NOMO-1 (cell line): ENCODE results near the gene IZUMO2.
"Not testable (repeated sequence)": the region's sequence is repeated elsewhere in the genome, so short reads cannot be mapped to it uniquely, and the experiment has no call there.

Experiments used
- DNase-seq, 2 experiments: peaks; one replicate each; lab custom pipeline; 2025; ENCODE audit not compliant: unreplicated experiment in 2 of 2; lab: John Stamatoyannopoulos, UW

IZUMO2 gene

DNA sequence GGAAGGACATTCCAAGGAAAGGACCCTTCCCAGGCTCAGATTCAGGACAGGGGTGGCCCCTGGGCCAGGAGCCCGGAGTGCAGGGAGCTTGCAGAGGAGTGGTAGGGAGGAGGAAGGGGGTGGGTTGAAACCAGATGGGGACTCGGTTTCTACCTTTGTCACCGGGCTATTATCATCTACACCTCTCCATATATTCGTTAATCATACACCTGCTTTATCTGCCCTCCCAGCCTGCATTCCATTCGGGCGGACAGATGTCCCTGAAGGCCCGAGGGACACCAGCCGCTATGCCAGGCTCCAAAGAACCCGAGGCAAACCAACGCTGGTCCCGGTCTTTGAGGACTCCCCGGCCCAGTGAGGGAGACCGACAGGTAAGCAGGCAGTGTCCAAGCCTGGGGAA, 24.9 kb upstream of the IZUMO2 start:
- DNase-seq: no peak

DNA sequence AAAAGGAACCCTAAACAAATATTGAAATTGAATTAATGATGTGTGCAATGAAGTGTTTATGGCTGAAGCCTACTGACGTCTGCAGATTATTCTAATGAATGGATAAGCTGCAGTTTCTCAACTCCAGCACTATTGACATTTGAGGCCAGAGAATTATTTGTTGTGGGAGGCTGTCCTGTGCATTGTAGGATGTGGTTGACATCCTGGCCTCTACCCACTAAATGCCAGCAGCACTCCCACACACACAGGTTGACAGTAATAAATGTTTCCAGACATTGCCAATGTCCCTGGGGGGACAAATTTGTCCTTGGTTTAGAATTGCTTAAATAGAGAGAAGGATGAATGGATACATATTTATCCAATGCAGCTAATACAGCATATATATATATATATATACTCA, 21.1 kb upstream of the IZUMO2 start:
- no peak for DNase-seq

DNA sequence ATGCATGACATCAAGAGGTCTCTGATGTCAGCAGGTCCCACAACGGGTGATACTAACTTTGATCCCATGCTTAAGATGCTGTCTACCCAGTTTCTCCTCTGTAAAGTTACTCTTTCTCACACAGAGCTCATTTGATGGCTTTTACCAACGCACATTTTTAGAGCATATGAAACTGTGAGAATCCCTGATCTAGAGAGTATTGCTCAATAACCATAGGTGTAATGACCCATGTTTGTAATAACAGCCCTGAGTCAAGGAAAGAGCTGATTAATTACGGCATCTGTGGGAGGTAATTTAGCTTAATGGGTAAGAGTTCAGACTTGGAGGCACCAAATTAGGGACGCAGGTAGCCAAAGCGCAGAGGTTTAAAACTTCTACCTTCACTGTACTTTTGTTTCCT, 18.0 kb upstream of the IZUMO2 start:
- DNase-seq: no peak

DNA sequence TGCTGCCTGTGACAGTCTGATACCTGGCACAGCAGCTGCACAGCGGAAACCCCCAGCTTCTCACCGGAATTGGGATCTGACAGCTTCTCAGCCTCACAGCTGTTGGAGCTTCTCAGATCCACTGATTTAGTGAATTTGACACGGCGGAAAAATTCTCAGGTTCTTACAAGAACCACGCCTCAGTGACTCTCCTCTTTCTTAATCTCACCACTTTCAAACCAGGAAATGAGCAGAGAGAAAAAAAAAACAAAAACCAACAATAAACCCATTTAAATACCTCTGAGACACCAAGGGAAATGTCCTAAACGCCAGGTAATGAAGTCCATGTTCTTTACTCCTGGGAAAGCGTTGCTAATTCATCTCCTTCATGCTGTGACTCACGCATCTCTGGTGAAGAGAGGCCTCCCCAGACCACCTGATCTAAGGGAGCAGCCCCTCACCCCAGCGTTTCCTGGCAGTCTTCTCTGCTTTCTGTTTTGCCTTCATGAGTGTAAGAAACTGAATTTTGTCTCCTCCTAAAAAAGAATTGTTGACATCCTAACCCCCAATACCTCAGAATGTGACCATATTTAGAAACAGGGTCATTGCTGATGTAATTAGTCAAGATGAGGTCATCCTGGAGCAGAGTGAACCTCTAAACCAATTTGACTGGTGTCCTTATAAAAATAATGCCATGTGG, 15.9 kb upstream of the IZUMO2 start:
- no peak for DNase-seq

DNA sequence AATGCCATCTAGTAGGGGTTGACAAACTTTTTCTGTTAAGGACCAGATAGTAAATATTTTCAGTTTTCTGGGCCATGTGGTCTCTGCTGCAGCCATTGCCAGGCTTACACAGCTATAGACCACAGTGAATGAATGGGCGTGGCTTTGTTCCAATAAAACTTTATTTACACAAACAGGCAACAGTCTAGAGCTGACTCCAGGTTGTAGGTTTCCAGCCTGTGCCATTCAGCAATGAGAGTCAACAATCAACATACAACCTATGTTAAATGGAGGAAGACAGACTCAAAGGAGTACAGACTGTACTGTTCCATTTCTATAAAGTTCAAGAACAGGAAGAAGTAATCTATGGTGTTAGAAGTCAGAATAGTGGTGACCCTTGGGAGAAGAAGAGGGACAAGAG, 15.2 kb upstream of the IZUMO2 start:
- DNase-seq: no peak

DNA sequence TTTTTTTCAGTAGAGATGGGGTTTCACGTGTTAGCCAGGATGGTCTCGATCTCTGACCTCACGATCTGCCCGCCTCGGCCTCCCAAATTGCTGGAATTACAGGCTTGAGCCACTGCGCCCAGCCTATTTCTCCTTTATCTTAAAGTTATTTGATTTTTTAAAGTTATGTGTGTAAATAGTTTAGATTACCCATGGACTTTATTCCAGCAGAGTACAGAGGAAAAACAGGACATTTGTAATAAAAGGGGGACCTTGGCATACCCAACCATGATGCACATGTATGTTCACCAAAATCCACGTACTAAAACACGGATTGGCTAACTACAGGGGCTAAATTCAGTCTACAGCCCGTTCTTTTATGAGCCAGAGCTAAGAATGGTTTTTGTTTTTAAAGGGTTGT, 13.7 kb upstream of the IZUMO2 start:
- no peak for DNase-seq

DNA sequence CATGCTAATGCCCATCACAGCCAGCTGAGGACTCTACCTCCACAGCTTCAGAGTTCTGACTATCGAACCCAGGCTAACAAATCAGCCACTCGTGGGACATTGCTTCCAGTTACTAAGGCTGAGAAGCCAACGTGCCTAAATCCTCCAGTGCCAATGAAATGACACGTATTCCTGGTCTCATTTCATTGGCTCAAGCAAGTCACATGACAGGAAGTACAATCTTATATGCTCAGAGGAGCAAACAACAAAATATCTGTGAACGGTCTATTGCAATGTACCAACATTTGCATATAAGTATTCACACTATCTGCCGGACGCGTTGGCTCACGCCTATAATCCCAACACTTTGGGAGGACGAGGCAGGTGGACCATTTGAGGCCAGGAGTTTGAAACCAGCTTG, 12.8 kb upstream of the IZUMO2 start:
- no peak for DNase-seq

DNA sequence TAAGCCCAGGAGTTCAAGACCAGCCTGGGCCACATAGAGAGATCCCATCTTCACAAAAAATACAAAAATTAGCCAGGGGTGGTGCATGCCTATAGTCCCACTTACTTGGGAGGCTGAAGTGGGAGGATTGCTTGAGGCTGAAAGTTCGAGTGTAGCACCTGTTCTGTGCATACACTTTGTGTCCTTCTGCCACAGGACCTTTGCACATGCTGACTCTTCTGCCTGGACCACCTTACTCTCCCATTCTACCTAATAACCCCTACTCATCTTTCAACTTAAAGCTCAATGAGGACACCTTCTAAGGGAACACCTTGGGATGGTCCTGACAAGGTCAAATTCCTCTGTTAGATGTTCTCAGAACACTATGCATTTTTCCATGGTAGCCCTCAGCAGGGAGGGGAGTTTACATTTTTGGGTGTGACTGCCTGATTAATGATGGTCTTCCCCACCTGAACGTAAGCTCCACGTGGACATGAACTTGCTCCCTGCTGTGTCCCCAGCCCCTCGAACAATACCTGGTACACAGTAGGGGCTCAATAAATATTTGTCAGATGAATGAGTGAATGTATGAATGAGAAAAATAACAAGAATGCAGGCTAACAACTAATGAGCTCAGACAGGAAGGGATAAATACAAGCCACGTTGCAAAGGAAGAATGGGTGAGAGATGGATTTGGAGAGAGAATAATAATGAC, 11.2 kb upstream of the IZUMO2 start:
- DNase-seq: no peak

DNA sequence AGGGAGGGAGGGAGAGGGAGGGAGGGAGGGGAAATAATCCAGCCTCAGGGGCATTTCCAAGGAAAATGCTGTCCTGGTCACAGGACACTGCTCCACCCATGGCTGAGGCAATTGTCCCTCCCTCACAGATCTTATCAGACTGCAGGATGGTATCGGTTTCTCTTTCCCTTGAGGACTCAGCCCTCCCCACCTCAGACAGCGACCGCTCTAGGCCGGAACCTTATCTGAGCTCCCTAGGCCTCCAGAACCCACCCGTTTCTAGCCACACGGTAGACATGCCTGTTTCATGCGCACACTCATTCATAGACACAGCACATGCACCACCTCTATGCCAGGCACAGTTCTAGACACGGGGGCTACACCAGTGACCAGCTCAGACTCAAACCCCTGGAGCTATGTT, 10.0 kb upstream of the IZUMO2 start:
- DNase-seq: peak in 1 of 2 experiments; percentile 17

DNA sequence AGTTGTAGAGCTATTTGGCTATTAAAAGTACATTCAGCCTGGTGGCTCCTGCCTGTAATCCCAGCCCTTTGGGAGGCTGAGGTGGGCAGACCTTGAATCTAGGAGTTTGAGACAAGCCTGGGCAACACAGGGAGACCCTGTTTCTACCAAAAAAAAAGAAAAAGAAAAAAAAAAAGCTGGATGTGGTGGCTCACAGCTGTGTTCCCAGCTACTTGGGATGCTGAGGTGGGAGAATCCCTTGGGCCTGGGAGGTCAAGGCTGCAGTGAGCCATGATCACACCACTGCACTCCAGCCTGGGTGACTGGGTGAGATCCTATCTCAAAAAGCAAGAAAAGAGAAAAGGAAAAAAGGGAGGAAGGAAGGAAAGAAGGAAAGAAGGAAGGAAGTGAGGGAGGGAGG, 9.6 kb upstream of the IZUMO2 start:
- no peak for DNase-seq

DNA sequence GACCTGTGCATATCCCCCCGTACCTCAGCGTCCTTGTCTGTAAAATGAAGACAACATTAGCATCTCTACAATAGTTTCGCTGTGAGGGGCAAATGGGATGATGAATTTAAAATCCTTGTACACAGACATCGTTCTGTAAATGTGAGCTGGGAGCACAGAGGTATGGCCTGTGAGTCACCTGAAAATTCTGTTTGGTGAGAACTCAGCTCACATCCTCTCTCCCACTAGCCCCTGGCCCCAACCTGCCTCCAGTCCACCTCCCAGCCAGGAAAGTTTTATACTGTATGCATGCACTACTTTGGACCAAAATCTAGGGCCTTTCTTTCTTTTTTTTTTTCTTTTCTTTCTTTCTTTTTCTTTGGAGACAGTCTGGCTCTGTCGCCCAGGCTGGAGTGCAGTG, 8.7 kb upstream of the IZUMO2 start:
- DNase-seq: no peak

DNA sequence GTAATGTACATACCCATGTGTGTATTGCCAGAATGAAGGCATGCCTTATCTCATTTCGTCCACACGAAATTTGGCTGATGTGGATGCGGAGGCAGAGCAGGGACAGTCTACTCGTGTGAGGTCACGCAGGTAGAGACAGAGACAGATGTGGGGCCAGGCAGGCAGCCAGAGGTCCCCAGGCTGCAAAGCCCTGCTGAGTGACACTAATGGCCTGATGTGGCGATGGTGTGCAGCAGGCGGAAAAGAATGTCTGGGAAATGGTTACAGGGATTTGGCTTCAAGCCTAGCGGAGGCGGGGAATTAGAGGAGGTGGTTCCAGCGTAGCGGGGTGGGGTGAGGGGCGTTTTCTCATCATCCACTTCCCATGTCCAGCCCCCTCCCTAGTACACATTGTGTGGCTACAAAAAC, 4.2 kb upstream of the IZUMO2 start:
- no peak for DNase-seq

DNA sequence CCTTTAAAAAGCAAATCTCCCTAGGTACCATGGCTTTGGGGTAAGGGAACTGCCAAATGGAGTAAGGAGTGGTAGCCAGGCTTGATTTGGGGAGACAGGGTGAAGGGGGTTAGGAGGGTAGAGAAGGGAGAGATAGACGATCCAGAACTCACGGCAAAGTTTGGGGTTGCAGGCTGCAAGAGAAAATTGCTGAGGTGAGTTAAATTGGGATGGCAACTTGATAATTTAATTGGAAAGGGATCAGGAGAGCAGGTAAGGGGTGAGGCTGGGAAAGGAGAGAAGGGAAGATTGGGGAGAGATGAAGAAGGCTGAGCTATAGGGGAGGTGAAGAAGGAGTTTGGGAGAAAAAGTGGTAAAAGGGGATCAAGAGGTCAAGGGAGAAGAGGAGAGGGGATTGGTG, 4.0 kb downstream of the IZUMO2 start:
- DNase-seq: no peak

DNA sequence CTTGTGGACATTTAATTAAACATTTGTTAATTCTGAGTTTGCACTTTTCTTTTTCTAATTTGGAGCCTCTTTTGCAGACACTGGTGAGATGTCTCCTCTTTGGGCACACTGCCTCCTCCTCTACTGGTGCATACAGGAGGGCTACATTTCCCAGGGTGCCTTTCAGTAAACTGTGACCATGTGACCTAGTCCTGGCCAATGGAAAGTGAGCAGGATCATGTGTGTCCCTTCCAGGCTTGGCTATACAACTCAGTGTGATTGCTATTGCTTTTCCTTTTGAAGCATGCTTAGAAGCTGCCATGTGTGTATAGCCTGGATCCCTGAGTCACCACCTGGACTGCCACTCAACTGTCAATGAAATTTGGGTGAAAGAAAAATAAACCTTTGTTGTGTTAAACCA, 4.5 kb downstream of the IZUMO2 start:
- no peak for DNase-seq

DNA sequence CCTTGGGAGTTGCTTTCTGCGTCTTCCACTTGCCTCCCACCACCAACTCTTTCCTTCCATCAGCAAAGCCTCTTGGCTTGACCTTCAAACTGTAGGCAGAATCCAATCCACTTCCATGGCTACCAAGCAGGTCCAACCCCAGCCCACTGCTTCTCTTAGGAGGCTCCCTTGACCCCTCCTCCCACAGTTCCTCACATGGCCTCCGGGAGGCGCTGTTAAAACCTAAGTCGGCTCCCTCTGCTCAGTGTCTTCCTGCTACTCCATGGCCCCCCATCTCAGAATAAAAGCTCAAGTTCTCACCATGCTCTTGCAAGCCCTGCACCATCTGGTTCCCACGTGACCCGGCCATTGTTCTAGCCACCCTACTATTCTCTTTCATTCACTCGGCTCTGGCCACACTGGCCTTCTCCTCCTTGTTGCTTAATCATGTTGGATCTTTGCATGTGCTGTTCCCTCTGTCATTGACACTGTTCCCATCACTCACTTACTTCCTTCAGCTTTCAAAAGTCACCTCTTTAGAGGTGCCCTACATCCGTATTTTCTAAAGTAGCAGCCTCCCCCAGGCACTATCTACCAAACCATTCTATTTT, 7.5 kb downstream of the IZUMO2 start:
- DNase-seq: no peak

DNA sequence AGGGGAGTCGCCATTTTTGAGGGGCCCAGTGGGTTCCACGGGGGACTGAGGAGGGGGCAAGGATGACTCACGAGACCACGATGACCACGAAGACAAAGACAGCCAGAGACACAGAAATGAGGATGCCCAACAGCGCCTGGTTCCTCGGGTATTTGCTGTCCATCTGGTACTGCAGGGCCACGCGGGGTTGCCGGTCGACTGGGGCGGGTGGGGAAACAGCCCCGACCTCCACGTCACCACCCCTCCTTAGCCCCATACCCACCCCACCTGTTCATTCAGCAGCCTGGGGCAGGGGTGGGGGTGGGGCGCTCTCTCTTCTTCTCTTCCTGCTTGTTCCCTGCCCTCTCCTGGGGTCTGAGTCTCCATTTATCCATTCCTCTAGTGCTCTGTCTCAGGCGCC, 8.6 kb downstream of the IZUMO2 start:
- no peak for DNase-seq

DNA sequence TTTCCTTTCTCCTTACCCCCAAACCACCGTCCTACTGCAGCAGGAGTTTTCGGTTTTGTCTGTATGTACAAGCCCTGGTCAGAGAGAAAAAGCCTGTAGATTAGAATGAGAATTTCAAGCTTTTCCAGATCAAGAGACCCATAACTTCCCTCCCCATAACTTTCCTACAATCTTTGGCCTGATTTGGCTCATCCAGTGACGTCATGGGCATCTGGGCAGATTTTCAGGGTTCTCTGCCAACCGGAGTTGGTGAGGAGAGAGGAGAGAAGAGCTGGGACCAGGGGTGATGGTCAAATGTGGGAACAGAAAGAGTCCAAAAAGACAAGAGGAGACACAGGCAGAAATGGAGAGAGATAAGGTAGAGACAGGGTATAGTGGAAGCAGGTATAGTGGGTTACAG, 10.5 kb downstream of the IZUMO2 start:
- no peak for DNase-seq

DNA sequence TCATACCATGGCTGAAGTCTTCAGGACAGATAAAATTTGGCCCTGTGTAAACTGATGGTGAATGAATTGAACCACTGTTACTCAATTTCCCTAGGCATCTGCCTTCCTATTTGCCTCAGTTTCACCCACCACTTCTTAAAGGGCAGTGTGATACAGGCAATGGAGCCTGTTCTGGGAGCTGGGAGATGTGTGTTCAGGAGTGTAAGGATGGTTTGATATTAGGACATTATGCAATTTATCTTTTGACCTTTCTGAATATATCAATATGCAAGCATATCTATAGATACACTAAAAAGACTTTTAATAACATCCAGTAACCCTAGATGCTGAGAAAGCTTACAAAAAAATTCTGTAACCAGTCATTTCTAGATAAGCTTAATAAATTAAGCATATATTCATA, 14.6 kb downstream of the IZUMO2 start:
- no peak for DNase-seq

DNA sequence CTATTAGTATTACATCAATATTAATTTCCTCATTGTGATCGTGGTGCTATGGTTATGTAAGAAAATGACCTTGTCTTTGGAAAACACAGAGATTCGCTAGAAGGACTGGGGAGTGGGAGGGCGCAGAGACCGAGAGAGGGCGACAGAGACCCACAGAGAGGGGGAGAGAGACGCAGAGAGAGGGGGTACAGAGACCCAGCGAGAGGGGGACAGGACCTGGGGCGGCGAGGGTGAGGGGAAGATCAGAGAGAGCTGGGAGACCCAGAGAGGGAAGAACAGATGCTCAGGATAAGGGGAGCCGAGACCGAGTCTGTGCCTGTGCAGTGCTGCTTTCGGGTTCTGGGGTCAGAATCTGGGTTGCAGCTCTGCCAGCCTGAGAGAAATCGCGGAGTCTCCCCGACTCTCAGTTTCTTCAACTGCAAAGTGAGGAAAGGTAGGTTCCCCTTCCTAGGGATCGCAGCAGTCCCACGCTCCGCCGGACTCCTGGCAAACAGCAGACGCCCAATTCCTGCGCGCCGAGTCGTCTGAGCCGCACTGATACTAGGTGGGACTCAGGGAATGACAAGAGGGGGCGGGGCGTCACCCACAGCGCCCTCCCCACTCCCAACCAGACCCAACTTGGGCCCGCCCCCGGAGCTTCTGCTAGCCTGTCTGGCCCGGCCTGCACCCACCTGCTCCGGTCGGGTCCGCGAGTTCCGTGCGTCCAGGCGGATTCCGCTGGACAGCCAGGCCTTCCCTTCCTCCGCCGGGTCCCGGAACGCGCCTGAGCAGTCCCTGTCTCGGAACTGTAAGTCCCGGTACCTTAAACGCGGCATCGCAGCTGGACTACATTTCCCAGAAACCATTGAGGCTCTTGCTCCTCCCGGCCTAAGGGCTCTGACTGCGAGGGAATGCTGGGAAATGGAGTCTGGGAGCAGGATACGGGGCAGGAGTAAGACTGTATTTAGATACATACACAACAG, 15.3 kb downstream of the IZUMO2 start:
- peak; percentile 41 to 60 for DNase-seq

DNA sequence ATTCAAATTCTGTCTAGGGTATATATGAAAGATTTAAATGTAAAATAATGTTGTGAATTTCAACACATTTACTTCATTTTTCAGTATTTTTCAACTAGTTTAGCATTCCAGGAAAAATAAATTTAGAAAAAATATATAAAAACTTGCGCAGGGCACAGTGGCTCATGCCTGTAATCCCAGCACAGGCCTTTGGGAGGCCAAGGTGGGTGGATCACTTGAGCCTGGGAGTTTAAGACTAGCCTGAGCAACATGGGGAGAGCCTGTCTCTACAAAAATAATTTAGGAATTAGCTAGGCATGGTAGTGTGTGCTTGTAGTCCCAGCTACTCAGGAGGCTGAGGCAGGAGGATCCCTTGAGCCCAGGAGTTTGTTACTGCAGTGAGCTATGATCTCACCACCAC, 21.2 kb downstream of the IZUMO2 start:
- not testable (repeated sequence) for DNase-seq

DNA sequence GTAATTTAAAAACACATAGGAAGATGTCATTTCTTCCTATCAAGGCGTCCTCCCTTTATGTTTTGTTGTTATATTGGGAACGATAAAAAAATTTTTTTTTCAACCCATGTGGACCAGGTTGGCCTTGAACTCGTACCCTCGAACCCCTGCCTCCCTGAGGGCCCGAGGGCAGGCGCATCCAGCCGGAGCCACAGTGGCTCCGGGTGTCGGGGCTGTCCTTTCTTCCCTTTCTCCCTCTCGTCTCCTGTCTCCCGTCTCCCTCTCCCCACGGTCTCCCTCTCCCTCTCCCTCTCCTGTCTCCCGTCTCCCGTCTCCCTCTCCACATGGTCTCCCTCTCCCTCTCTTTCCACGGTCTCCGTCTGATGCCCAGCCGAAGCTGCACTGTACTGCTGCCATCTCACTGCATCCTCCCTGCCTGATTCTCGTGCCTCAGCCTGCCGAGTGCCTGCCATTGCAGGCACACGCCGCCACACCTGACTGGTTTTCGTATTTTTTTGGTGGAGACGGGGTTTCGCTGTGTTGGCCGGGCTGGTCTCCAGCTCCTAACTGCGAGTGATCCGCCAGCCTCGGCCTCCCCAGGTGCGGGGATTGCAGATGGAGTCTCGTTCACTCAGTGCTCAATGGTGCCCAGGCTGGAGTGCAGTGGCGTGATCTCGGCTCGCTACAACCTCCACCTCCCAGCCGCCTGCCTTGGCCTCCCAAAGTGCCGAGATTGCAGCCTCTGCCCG, 22.8 kb downstream of the IZUMO2 start:
- DNase-seq: not testable (repeated sequence)
